Sigmoid colon (tissue), 4 donors: ENCODE data around the gene ASB4.

Experiments used
- CTCF ChIP-seq, 4 experiments: fragments of 450-650 bp in 3 of 4; fragments of 200-600 bp in 1 of 4; IDR thresholded peaks; one replicate each; pipeline ENCODE4 v1.5.1; 2016 to 2019; ENCODE audit warnings: antibody characterized with exemption in 4 of 4, mild to moderate bottlenecking in 3 of 4, moderate library complexity in 2 of 4
- EP300 ChIP-seq, 4 donors: sonication (generic); formaldehyde crosslinking; IDR thresholded peaks; one replicate each; pipeline ENCODE4 v1.6.1; 2017; ENCODE audit warnings: antibody characterized with exemption in 4 of 4

- TF ChIP-seq CTCF (IDR thresholded peaks at IDR 0.05) (no peak), EP300 (IDR thresholded peaks at IDR 0.05) (no peak)
Observed at GRCh38 chr7:95545673-95546072, 59.9 kb downstream of the ASB4 start.
